Dendritic cell treated with granulocyte-macrophage colony-stimulating factor and Interleukin-4, amounts not matched to agents 40 ng/mL and 50 ng/mL, for 4 days (primary cell): ENCODE measurements around the gene SNX25.
"Not testable (repeated sequence)": the region's sequence is repeated elsewhere in the genome, so short reads cannot be mapped to it uniquely, and the experiment has no call there.

Source experiments
- H3K27ac Mint-ChIP-seq: one replicate; pipeline ENCODE4 v1.8.0; 2022; ENCODE audit warnings: mild to moderate bottlenecking, mixed read lengths
- H3K27me3 Mint-ChIP-seq: one replicate; pipeline ENCODE4 v1.8.0; 2022; ENCODE audit warnings: mild to moderate bottlenecking, mixed read lengths
- H3K36me3 Mint-ChIP-seq: one replicate; pipeline ENCODE4 v1.8.0; 2022; ENCODE audit warnings: low read depth, mixed read lengths
- H3K4me1 Mint-ChIP-seq: one replicate; pipeline ENCODE4 v1.8.0; 2022; ENCODE audit warnings: low read depth, mixed read lengths
- H3K4me3 Mint-ChIP-seq: one replicate; pipeline ENCODE4 v1.8.0; 2022; ENCODE audit warnings: mild to moderate bottlenecking, moderate library complexity, mixed read lengths
- H3K9me3 Mint-ChIP-seq: one replicate; pipeline ENCODE4 v1.8.0; 2022; ENCODE audit warnings: mixed read lengths
- intact Hi-C: fragments of 100-400 bp; cut with micrococcal nuclease; formaldehyde crosslinking; loops from one replicate; pipeline ENCODE4 v1.15.0; 2022

Gene SNX25

GRCh38 chr4:185351691-185352090 lies 142.3 kb downstream of the SNX25 start:
- Mint-ChIP-seq H3K4me1 (no peaks in the 10 kb centered on the region), H3K27ac (no peak overlapping the region), H3K4me3 (no peak overlapping the region), H3K36me3 (no peaks in the 10 kb centered on the region), H3K9me3 (no peaks in the 10 kb centered on the region), H3K27me3 (peaks cover 4% of the 10 kb centered on the region)
- intact Hi-C loops: no loop called here

DNA sequence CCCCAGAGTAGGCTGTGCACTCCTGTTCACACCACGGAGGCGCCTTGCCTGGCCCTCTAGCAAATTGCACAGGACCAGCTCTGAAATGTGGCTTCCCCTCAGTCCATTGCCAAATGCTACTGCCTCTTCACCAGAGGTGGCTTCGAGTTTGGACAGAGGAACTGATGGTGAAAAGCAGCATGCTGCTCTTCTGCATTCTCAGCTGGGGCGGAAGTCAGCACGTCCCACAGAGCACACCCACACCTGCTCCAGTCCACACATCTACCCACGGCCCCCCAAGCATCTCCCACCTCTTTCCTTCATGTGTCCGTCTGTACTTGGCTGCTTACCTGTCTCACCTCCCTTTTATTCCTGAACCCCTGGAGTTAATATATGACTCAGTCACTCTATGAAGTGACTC lies 142.8 kb downstream of the SNX25 start:
- H3K27me3 Mint-ChIP-seq: peaks cover 4% of the 10 kb centered on the region
- no peaks in the 10 kb centered on the region for H3K9me3 Mint-ChIP-seq
- H3K4me3 Mint-ChIP-seq: no peak overlapping the region
- no peaks in the 10 kb centered on the region for H3K36me3 Mint-ChIP-seq
- H3K27ac Mint-ChIP-seq: no peak overlapping the region
- intact Hi-C loops: no loop called here
- no peaks in the 10 kb centered on the region for H3K4me1 Mint-ChIP-seq

- H3K4me1 Mint-ChIP-seq: no peaks in the 10 kb centered on the region
- H3K27ac Mint-ChIP-seq: no peak overlapping the region
- H3K27me3 Mint-ChIP-seq: peaks cover 4% of the 10 kb centered on the region
- intact Hi-C loops: no loop called here
- no peak overlapping the region for H3K4me3 Mint-ChIP-seq
- H3K9me3 Mint-ChIP-seq: no peaks in the 10 kb centered on the region
- H3K36me3 Mint-ChIP-seq: no peaks in the 10 kb centered on the region
These were observed 143.3 kb downstream of the SNX25 start for GRCh38 chr4:185352741-185353140.

DNA sequence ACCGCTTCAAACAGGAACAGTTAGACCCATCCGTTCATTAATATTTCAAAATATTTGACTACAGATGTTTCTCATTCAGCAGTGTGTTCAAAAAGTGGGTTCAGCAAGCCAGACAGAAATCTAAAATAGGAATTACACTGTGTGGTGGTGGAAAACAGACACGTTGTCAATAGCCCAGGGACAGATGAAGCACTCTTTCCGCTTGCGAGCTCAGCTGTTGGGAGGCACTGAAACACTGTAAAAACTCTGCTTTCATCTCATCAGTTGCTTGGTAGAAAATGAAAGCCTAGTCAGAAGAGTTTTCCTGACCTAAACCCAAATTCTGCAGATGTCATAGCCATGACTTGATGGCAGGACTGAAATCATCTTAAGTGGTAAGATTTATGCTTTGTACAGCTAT lies 147.8 kb downstream of the SNX25 start:
- Mint-ChIP-seq H3K9me3 (no peaks in the 10 kb centered on the region), H3K4me1 (no peaks in the 10 kb centered on the region), H3K4me3 (no peak overlapping the region), H3K36me3 (no peaks in the 10 kb centered on the region), H3K27me3 (peaks cover 4% of the 10 kb centered on the region), H3K27ac (no peak overlapping the region)
- intact Hi-C loops: no loop called here

DNA sequence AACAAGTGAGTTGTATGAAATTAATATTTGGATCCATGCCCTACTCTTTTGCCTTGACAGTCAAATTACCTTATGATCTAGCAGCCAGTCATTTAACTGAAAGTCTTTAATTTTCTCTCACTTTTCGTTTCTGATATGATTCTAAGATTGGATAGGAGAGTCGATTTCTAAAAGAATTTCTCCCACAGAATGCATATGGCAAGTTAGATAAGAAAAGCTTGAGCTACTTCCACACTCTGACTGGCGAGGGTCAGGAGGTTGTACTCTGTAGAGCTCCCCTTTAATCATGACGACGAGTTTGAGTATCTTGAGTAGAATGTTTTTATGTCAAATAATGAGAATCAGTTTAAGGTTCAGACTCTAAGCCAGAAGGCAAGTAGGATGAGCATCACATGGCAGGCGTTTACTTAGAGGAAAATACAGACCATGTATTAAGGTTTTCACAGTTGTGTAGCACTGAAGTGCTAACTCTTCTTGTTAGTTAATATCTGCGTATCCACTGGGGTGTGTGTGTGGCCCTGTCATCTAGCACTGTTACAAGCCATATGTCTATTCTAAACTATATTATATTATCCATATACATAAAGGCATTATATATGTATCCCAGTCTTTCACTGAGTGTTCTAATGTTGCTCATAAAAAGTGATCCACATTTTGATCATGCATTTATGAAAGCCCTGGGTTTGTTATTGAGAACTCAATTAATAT lies 148.5 kb downstream of the SNX25 start:
- Mint-ChIP-seq H3K9me3 (no peaks in the 10 kb centered on the region), H3K27ac (no peak overlapping the region), H3K4me3 (no peak overlapping the region), H3K27me3 (no peaks in the 10 kb centered on the region), H3K36me3 (no peaks in the 10 kb centered on the region), H3K4me1 (no peaks in the 10 kb centered on the region)
- intact Hi-C loops: no loop called here

- intact Hi-C loops: no loop called here
- Mint-ChIP-seq H3K36me3 (no peaks in the 10 kb centered on the region), H3K4me3 (no peak overlapping the region), H3K4me1 (no peaks in the 10 kb centered on the region), H3K27ac (no peak overlapping the region), H3K27me3 (no peaks in the 10 kb centered on the region), H3K9me3 (no peaks in the 10 kb centered on the region)
These were observed 149.1 kb downstream of the SNX25 start for GRCh38 chr4:185358514-185358913.

DNA sequence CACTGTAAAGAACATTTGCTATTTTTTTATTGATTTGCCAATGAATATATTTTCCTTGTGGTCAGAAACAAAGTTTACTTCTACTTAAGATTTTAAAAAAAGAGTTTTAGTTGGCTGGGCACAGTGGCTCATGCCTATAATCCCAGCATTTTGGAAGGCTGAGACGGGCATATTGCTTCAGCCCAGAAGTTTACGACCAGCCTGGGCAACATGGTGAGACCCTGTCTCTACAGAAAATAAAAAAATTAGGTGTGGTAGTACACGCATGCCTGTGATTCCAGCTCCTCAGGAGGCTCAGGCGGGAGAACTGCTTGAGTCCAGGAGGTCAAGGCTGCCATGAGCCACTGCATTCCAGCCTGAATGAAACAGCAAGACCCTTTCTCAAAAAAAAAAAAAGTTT lies 149.6 kb downstream of the SNX25 start:
- Mint-ChIP-seq H3K27ac (no peak overlapping the region), H3K9me3 (no peaks in the 10 kb centered on the region)

DNA sequence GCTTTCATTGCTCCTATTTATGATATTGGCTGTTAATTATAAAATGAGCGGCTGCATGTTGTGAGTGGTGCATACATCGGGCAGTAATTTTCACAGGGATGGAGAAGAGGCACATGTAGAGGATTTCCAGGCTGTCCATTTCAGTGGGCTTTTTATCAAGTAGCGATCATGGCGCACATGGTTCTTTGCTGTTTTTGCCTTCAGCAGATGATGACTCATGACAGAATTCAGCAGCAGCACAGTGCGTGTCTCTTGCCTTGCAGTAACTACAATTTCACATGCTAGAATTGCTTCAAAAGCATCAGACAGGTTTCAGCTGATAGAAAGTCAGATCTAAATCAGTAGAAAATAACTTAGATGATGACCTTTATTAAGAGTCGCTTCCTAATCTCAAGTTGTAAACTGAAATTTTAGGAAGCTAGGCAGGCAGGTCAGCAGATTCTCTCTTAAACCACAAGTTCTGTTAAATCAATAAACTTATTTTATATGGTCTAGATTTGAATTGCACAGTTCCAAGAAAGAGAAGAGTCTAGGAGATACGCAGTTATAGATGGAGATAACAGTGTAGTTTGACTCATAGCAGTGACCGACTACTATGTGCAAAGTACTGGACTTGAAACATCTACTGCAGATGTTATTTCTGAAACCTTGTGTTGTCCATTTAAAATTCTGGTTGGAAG lies 150.5 kb downstream of the SNX25 start:
- Mint-ChIP-seq H3K4me3 (no peak overlapping the region), H3K4me1 (no peaks in the 10 kb centered on the region), H3K9me3 (no peaks in the 10 kb centered on the region), H3K27ac (no peak overlapping the region), H3K36me3 (no peaks in the 10 kb centered on the region), H3K27me3 (no peaks in the 10 kb centered on the region)
- intact Hi-C loops: no loop called here

More for the DNA sequence above, 149.6 kb downstream of the SNX25 start:
- no peaks in the 10 kb centered on the region for H3K36me3 Mint-ChIP-seq
- H3K4me3 Mint-ChIP-seq: no peak overlapping the region
- intact Hi-C loops: no loop called here
- H3K4me1 Mint-ChIP-seq: no peaks in the 10 kb centered on the region
- no peaks in the 10 kb centered on the region for H3K27me3 Mint-ChIP-seq

GRCh38 chr4:185361872-185362271 lies 152.5 kb downstream of the SNX25 start:
- no peaks in the 10 kb centered on the region for H3K27me3 Mint-ChIP-seq
- intact Hi-C loops: no loop called here
- no peaks in the 10 kb centered on the region for H3K36me3 Mint-ChIP-seq

DNA sequence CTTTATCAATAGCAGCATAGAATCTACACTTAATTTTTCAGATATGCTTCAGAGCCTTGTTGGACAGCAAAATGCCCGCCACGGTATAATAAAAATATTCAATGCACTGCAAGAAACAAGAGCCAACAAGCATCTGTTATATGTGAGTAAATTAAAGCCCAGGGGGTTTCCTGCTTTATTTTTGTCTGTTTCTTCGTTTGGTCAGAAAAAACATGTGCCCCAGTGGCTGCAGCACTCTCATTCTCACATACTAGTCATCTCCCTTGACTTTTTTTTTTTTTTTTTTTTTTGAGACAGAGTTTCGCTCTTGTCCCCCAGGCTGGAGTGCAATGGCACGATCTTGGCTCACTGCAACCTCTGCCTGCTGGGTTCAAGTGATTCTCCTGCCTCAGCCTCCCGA lies 153.2 kb downstream of the SNX25 start:
- H3K27ac Mint-ChIP-seq, intact Hi-C loops, H3K27me3 Mint-ChIP-seq, H3K4me1 Mint-ChIP-seq, H3K9me3 Mint-ChIP-seq, H3K4me3 Mint-ChIP-seq, H3K36me3 Mint-ChIP-seq: not testable (repeated sequence)

More at GRCh38 chr4:185361872-185362271, 152.5 kb downstream of the SNX25 start:
- no peaks in the 10 kb centered on the region for H3K9me3 Mint-ChIP-seq
- H3K4me1 Mint-ChIP-seq: no peaks in the 10 kb centered on the region
- no peak overlapping the region for H3K4me3 Mint-ChIP-seq
- no peak overlapping the region for H3K27ac Mint-ChIP-seq

- no peaks in the 10 kb centered on the region for H3K36me3 Mint-ChIP-seq
- no peaks in the 10 kb centered on the region for H3K4me1 Mint-ChIP-seq
- intact Hi-C loops: no loop called here
- H3K4me3 Mint-ChIP-seq: no peak overlapping the region
- no peaks in the 10 kb centered on the region for H3K9me3 Mint-ChIP-seq
- H3K27ac Mint-ChIP-seq: no peak overlapping the region
- no peaks in the 10 kb centered on the region for H3K27me3 Mint-ChIP-seq
These were observed 153.9 kb downstream of the SNX25 start for GRCh38 chr4:185363251-185363650.

GRCh38 chr4:185364886-185365285 lies 155.5 kb downstream of the SNX25 start:
- H3K4me3 Mint-ChIP-seq: no peak overlapping the region
- intact Hi-C loops: no loop called here
- H3K27me3 Mint-ChIP-seq: no peaks in the 10 kb centered on the region
- no peaks in the 10 kb centered on the region for H3K36me3 Mint-ChIP-seq
- H3K4me1 Mint-ChIP-seq: no peaks in the 10 kb centered on the region
- H3K9me3 Mint-ChIP-seq: no peaks in the 10 kb centered on the region
- H3K27ac Mint-ChIP-seq: no peak overlapping the region

DNA sequence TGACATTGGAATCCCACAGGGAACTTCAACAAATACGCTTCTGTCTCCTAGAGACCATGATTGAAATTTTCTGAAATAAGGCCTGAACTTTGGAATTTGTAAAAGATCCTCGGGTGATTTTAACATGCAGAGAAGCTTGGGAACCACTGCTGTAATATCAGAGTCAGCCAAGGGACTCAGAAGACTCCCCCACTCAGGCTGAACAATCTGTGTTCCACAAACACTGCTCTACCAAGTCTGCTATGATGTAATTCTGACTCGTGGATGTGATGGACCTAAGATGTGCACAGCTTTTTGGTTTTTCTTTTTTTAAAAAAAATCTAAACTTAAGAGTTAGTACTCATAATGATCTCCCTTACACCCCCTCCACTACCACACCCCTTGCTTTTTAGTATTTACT lies 160.3 kb downstream of the SNX25 start:
- H3K4me3 Mint-ChIP-seq: no peak overlapping the region
- peaks cover 6% of the 10 kb centered on the region for H3K4me1 Mint-ChIP-seq
- no peaks in the 10 kb centered on the region for H3K36me3 Mint-ChIP-seq
- H3K27ac Mint-ChIP-seq: no peak overlapping the region
- peaks cover 12% of the 10 kb centered on the region for H3K27me3 Mint-ChIP-seq
- no peaks in the 10 kb centered on the region for H3K9me3 Mint-ChIP-seq
- intact Hi-C loops: no loop called here

DNA sequence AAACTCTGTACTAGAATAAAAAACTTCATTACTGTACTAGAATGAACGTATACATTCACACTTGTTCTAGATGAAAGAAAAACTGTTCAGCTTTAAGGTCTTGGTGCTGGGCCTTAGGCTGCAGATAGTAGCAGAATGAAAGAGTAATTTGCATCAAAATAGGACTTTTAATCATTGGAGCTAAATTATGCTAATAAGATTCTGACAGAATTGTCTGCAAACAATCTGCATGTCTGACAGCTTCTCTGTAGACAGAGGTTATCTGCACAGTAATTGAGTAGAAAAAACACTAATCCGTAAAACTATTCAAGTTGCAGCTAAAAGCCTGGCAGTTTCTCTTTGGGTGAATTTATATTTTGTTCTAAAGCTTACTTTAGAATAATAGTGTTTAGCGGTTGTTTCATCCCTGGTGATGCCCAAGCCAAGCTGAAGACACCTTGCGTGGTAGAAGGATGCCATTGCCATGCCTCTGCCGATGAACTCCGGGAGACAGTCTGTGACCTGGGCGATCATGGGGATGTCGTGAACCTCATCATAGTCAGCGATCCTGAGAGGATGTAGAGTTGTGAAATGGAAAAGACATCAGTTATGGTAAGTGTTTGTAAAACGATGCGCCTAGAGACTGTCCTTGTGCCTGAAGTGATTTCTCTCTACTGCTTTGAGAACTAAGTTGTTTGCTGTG lies 161.0 kb downstream of the SNX25 start:
- Mint-ChIP-seq H3K36me3 (no peaks in the 10 kb centered on the region), H3K27me3 (peaks cover 15% of the 10 kb centered on the region), H3K27ac (no peak overlapping the region), H3K4me3 (no peak overlapping the region), H3K4me1 (peaks cover 9% of the 10 kb centered on the region), H3K9me3 (no peaks in the 10 kb centered on the region)
- intact Hi-C loops: no loop called here
